DND-41 (cell line): ENCODE data around the gene SENP1.

Experiments used
- EZH2 ChIP-seq: IDR thresholded peaks from 3 replicates; pipeline ENCODE4 v1.6.1; 2012; ENCODE audit warnings: borderline replicate concordance, low read depth, mild to moderate bottlenecking, moderate library complexity, low read length, inconsistent platforms; ENCODE audit not compliant: severe bottlenecking
- TF ChIP-seq, protein P1 (sequence below): IDR thresholded peaks from 2 replicates; pipeline ENCODE4 v1.5.1; 2012; ENCODE audit warnings: borderline replicate concordance, low read length, moderate library complexity, mild to moderate bottlenecking; ENCODE audit not compliant: poor library complexity, severe bottlenecking; ENCODE audit errors: extremely low read depth

DNA sequence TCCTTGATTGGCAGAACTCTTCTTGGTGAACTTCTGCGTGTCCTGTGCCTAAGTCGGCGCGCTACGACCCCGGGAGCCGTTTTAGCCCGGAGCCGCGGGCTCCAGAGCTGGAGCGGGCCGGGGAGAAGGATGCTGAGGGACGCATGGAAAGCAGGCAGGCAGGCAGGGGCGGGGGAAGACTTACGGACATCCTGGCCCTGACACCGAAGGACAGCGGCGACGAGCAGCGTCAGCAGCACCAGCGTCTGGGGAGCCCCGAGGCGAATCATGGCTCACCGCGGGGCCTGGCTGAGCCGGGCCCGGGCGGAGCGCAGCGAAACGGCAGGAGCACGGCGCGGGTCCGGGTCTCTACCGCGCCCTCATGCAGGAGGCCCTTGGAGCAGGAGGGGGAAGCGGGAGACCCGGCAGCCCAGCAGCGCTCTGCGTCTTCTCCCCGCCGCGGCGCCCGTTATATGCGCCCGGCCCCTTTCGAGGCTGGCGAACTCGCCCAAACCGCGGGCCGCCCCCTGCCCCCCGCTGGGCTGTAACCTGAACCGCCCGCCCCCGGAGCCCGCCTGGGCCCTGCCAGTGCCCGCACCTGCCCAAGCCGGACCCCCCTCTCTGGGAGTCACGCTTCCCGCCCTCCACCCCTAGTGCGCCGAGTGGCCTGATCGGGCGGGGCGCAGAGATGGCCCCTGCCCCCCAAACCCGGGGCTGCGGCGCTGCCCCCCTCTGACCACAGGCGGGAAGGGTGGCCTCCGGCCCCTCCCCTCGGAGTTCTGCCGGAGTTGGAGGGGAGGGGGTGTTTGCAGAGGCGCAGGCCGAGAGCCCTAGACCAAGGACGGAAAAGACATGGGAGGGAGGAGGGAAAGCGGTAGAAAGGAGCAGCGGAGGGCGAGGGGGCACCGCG is 101.6 kb downstream of the SENP1 start, which contains the start of gene COL2A1:
- TF ChIP-seq, protein P1, sequence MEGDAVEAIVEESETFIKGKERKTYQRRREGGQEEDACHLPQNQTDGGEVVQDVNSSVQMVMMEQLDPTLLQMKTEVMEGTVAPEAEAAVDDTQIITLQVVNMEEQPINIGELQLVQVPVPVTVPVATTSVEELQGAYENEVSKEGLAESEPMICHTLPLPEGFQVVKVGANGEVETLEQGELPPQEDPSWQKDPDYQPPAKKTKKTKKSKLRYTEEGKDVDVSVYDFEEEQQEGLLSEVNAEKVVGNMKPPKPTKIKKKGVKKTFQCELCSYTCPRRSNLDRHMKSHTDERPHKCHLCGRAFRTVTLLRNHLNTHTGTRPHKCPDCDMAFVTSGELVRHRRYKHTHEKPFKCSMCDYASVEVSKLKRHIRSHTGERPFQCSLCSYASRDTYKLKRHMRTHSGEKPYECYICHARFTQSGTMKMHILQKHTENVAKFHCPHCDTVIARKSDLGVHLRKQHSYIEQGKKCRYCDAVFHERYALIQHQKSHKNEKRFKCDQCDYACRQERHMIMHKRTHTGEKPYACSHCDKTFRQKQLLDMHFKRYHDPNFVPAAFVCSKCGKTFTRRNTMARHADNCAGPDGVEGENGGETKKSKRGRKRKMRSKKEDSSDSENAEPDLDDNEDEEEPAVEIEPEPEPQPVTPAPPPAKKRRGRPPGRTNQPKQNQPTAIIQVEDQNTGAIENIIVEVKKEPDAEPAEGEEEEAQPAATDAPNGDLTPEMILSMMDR: no peak
- no peak for TF ChIP-seq EZH2
